Activated effector memory CD4-positive, alpha-beta T cell treated with anti-CD3 and anti-CD28 coated beads, Interleukin-2, amount 50 U/mL, for 16 hours (primary cell): Measurements from ENCODE around the gene CCDC192.
"Not testable (repeated sequence)": the region's sequence is repeated elsewhere in the genome, so short reads cannot be mapped to it uniquely, and the experiment has no call there.

ENCODE experiments used
- DNase-seq: peaks from one replicate; pipeline ENCODE4 v3.0.0-alpha.2; 2020

Gene CCDC192

GRCh38 chr5:127813633-127814587 is 110.7 kb downstream of the CCDC192 start:
- DNase-seq = no peak

- no peak for DNase-seq
These were observed 111.4 kb downstream of the CCDC192 start for GRCh38 chr5:127814588-127814973.

- DNase-seq = no peak
These were observed 117.8 kb downstream of the CCDC192 start for GRCh38 chr5:127820910-127821553.

- no peak for DNase-seq
These were observed 118.7 kb downstream of the CCDC192 start for GRCh38 chr5:127821896-127822295.

- no peak for DNase-seq
These were observed 120.9 kb downstream of the CCDC192 start for GRCh38 chr5:127824126-127824525.

- no peak for DNase-seq
These were observed 122.8 kb downstream of the CCDC192 start for GRCh38 chr5:127826011-127826410.

- DNase-seq = no peak
These were observed 124.3 kb downstream of the CCDC192 start for GRCh38 chr5:127827451-127827850.

GRCh38 chr5:127830157-127830556 is 127.0 kb downstream of the CCDC192 start:
- DNase-seq = no peak

- no peak for DNase-seq
These were observed 127.8 kb downstream of the CCDC192 start for GRCh38 chr5:127830829-127831598.

GRCh38 chr5:127832067-127832466 is 128.9 kb downstream of the CCDC192 start:
- no peak for DNase-seq

GRCh38 chr5:127834094-127834531 is 130.9 kb downstream of the CCDC192 start:
- no peak for DNase-seq

GRCh38 chr5:127834554-127834953 is 131.4 kb downstream of the CCDC192 start:
- no peak for DNase-seq

GRCh38 chr5:127838661-127839060 is 135.5 kb downstream of the CCDC192 start:
- no peak for DNase-seq

- DNase-seq = no peak
These were observed 135.9 kb downstream of the CCDC192 start for GRCh38 chr5:127839072-127839471.

- no peak for DNase-seq
These were observed 136.5 kb downstream of the CCDC192 start for GRCh38 chr5:127839496-127840197.

- no peak for DNase-seq
These were observed 137.0 kb downstream of the CCDC192 start for GRCh38 chr5:127840198-127840524.

- no peak for DNase-seq
These were observed 137.6 kb downstream of the CCDC192 start for GRCh38 chr5:127840809-127841208.

- no peak for DNase-seq
These were observed 141.4 kb downstream of the CCDC192 start for GRCh38 chr5:127844581-127845021.

- DNase-seq = no peak
These were observed 143.7 kb downstream of the CCDC192 start for GRCh38 chr5:127846884-127847283.

- not testable (repeated sequence) for DNase-seq
These were observed 144.4 kb downstream of the CCDC192 start for GRCh38 chr5:127847641-127848040.

- DNase-seq = no peak
These were observed 144.9 kb downstream of the CCDC192 start for GRCh38 chr5:127848098-127848497.

- no peak for DNase-seq
These were observed 146.2 kb downstream of the CCDC192 start for GRCh38 chr5:127849408-127849807.

GRCh38 chr5:127849891-127850290 is 146.7 kb downstream of the CCDC192 start:
- no peak for DNase-seq
